Breast epithelium (tissue), 3 donors: ENCODE results near the gene SMC5.

ENCODE experiments used
- CTCF ChIP-seq, 3 donors: fragments of 450-650 bp; IDR thresholded peaks; one replicate each; pipeline ENCODE4 v1.5.1; 2016 to 2017; ENCODE audit warnings: antibody characterized with exemption in 3 of 3, mild to moderate bottlenecking in 3 of 3, moderate library complexity in 3 of 3
- POLR2A ChIP-seq: fragments of 450-650 bp; IDR thresholded peaks from one replicate; pipeline ENCODE4 v1.6.1; 2016; ENCODE audit warnings: antibody characterized with exemption, mild to moderate bottlenecking, moderate library complexity

DNA sequence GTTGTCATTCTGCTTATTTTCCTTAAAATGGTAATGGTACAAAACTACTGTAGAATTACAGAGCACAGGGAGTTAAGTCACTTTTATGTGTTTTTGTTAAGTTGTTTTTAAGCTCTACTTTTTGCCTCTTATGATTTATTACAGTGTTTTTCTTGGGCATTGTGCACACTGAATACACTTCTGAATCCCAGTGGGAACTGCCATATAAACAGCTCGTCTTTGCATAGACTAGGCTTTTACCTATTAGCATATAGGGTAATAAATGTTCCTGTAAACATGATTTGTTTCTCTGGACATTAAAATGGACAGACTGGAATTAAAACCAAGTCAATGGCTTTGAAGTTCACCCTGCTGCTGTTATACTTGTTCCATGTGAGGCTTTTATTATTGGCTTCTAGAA is 143.4 kb downstream of the SMC5 start:
- TF ChIP-seq CTCF (IDR thresholded peaks at IDR 0.05): no peak
- no peak for TF ChIP-seq POLR2A
